Colonic mucosa (tissue), 4 donors: ENCODE data around the gene ELOB. TPM values are rescaled to one million over a fixed set of nuclear protein-coding genes. Genes with fewer than 3 reads are reported as not detected.

Experiments
- DNase-seq: peaks from one replicate; pipeline ENCODE4 v3.0.0-alpha.2; 2020
- H3K27ac ChIP-seq: fragments of 200-600 bp; one replicate; pipeline ENCODE4 v1.8.0; 2021
- H3K27me3 ChIP-seq: fragments of 200-600 bp; one replicate; pipeline ENCODE4 v1.8.0; 2021
- H3K36me3 ChIP-seq: fragments of 200-600 bp; one replicate; pipeline ENCODE4 v1.8.0; 2021
- H3K4me1 ChIP-seq: fragments of 200-600 bp; one replicate; pipeline ENCODE4 v1.8.0; 2021; ENCODE audit warnings: mild to moderate bottlenecking
- H3K4me3 ChIP-seq: fragments of 200-600 bp; one replicate; pipeline ENCODE4 v1.8.0; 2021
- H3K9ac ChIP-seq, 2 donors: one replicate each; pipeline ENCODE4 v1.7.0; 2013; ENCODE audit warnings: control low read depth in 2 of 2, low read depth in 2 of 2, low read length in 2 of 2
- H3K9me3 ChIP-seq: fragments of 200-600 bp; one replicate; pipeline ENCODE4 v1.8.0; 2021
- intact Hi-C: fragments of 100-400 bp; cut with DNase I; formaldehyde crosslinking; loops from one replicate; pipeline ENCODE4 v1.14.1; 2022
- total RNA-seq, 2 donors: library from RNA; stranded (reverse); fragmentation: NEBNext Ultra II Directional in 1 of 2; extraction: Animal tissue kit (Norgen Biotek cat#: 25700) in 1 of 2; gene quantifications; one replicate each; pipeline ENCODE4 v1.2.1, GENCODE V29; 2021
- TF ChIP-seq, protein P1 (sequence below): fragments of 200-600 bp; IDR thresholded peaks from one replicate; pipeline ENCODE4 v1.8.0; 2022; ENCODE audit warnings: antibody characterized with exemption, mild to moderate bottlenecking
- donor health status: healthy.
- donor health status: DM: no; HTN: no; CAD: no.
- donor health status: DM: no; HTN: no; CAD: no.

The ELOB gene
- total RNA-seq, 2 donors from 2014 or later: 230 to 333 TPM

DNA sequence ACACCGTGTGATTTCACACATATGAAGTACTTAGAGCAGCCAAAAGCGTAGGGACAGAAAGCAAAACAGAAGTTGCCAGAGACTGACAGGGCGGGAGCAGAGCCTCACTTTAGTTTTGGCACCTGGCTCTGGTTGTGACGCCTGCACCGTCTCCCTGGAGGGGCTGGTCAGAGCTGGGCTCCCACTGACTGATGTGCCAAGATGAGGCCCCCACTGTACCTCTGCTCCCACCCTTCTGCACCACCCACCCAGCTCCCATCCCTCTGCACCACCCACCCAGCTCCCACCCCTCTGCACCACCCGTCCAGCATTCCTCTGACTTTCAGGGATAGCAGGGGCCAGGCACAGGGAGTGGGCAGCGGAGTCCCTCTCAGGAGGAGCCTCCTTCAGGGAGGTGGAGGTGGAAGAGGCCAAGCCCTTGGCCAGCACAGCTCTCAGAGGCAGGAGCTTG is 36.7 kb upstream of the ELOB start:
- no peak overlapping the region for H3K4me3 ChIP-seq
- no peaks in the 10 kb centered on the region for H3K27me3 ChIP-seq
- intact Hi-C loops: no loop called here
- no peaks in the 10 kb centered on the region for H3K4me1 ChIP-seq
- no peak overlapping the region for H3K9ac ChIP-seq
- no peak for DNase-seq
- H3K27ac ChIP-seq: no peak overlapping the region
- no peaks in the 10 kb centered on the region for H3K9me3 ChIP-seq
- TF ChIP-seq, protein P1, sequence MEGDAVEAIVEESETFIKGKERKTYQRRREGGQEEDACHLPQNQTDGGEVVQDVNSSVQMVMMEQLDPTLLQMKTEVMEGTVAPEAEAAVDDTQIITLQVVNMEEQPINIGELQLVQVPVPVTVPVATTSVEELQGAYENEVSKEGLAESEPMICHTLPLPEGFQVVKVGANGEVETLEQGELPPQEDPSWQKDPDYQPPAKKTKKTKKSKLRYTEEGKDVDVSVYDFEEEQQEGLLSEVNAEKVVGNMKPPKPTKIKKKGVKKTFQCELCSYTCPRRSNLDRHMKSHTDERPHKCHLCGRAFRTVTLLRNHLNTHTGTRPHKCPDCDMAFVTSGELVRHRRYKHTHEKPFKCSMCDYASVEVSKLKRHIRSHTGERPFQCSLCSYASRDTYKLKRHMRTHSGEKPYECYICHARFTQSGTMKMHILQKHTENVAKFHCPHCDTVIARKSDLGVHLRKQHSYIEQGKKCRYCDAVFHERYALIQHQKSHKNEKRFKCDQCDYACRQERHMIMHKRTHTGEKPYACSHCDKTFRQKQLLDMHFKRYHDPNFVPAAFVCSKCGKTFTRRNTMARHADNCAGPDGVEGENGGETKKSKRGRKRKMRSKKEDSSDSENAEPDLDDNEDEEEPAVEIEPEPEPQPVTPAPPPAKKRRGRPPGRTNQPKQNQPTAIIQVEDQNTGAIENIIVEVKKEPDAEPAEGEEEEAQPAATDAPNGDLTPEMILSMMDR: no peak
- H3K36me3 ChIP-seq: no peaks in the 10 kb centered on the region

DNA sequence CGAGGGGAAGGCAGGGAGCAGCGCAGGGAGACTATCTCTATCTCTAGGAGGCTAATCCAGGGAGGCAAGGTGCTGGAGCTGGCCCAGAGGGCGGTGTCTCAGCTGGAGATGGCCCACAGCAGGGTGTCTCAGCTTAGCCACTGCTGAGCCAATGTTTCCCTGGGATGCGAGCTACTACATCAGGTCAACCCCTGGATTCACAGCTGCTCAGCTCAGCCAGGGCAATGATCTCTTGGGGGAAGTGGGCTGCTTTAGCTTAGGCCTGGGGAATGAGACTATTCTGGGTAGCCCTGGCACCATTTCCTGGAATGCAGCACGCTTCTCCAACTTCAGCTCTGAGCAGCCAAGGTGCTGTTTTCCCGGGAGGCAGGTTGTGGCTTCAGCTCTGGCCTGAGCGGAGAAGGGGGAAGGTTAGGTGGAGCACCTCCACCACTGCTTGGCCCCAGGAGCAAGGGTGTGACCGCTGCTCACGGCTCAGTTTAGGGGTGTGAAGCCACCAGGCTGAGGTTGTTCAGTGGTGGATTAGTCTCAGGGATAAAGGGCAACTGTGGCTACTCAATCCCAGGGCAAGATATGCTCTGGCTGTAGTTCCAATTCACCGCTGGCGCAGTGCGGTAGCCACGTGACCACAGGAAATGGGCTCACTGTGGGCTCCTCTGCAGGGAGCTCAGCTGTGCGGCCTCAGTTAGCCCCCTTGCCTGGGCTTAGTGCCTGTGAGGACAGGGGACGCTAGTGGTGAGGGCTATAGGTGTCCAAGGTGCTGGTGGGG is 34.8 kb upstream of the ELOB start:
- Histone ChIP-seq H3K4me3 (no peak overlapping the region), H3K9me3 (no peaks in the 10 kb centered on the region), H3K9ac (peak overlapping the region; percentile 15 to 30), H3K27me3 (no peaks in the 10 kb centered on the region), H3K4me1 (no peaks in the 10 kb centered on the region), H3K36me3 (no peaks in the 10 kb centered on the region), H3K27ac (no peak overlapping the region)
- no peak for DNase-seq
- TF ChIP-seq, protein P1: no peak
- intact Hi-C loops: no loop called here

DNA sequence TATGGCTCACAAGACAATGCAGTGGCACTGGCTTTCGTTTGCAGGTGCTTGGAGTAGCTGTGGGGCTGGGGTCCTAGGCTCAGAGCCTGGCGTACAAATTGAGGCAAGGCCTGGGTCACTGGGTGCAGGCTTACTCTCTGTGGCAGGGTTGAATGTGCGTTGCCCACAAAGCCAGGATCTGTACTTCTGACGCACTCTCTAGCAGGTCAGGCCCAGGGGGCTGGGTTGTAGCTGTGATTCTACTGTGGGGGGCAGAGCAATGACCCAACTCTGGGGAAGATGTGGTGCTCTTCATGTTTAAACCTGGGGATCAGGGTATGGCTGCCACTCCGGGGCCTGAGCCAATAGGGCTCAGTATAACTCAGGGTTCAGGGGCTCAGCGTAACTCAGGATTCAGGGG is 33.6 kb upstream of the ELOB start:
- H3K4me1 ChIP-seq: no peaks in the 10 kb centered on the region
- H3K4me3 ChIP-seq: no peak overlapping the region
- no peaks in the 10 kb centered on the region for H3K9me3 ChIP-seq
- H3K27me3 ChIP-seq: no peaks in the 10 kb centered on the region
- TF ChIP-seq, protein P1: no peak
- no peak overlapping the region for H3K27ac ChIP-seq
- DNase-seq: no peak
- no peak overlapping the region for H3K9ac ChIP-seq
- no peaks in the 10 kb centered on the region for H3K36me3 ChIP-seq
- intact Hi-C loops: no loop called here

DNA sequence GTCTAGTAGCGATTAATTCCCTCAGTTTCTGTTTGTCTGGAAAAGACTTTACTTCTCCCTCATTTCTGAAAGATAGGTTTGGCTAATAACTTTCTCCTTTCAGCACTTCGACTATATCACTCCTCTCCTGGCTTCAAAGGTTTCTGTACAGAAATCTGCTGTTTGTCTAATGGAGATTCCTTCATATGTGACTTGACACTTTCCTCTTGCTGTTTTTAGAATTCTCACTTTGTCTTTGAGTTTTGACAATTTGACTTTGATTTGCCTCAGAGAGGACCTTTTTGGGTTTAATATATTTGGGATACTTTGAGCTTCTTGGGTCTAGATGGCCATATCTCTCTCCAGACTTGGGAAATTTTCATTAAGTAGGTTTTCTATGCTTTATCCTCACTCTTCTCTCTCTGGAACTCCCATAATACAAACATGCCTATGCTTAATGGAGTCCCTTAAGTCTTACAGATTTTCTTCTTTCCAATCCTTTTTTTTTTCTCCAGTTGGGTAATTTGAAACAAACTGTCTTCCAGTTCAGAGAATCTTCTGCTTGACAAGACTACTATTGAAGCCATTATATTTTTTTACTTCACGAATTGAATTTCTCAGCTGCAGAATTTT is 32.2 kb upstream of the ELOB start:
- Histone ChIP-seq H3K4me1 (no peaks in the 10 kb centered on the region), H3K9ac (no peak overlapping the region), H3K27ac (no peak overlapping the region), H3K27me3 (no peaks in the 10 kb centered on the region), H3K9me3 (no peaks in the 10 kb centered on the region), H3K4me3 (no peak overlapping the region), H3K36me3 (no peaks in the 10 kb centered on the region)
- DNase-seq: no peak
- TF ChIP-seq, protein P1: no peak
- intact Hi-C loops: loop anchor here (2.0 kb wide), 1 partner anchor 20 kb away; no protein-coding TSS in a partner anchor

DNA sequence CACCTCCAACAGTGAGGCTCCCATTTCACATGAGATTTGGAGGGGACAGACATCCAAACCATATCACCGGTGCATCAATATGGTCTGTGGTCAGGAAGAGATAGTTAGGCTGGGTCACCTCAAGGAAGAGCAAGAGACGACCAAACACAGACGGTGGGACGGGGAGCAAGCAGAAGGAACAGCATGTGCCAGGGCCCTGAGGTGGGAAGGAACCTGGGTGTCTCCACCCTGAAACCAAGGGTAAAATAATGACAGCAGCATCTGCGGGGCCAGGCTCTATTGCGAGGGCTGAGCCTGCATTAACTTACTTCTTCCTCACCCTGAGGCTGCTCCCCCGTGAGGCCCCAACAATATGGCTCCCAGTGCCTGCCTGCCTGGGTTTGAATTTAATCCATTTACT is 31.1 kb upstream of the ELOB start:
- DNase-seq: no peak
- no peak overlapping the region for H3K27ac ChIP-seq
- TF ChIP-seq, protein P1: no peak
- intact Hi-C loops: loop anchor here (2.0 kb wide), 1 partner anchor 21 kb away; no protein-coding TSS in a partner anchor
- no peaks in the 10 kb centered on the region for H3K9me3 ChIP-seq
- no peak overlapping the region for H3K9ac ChIP-seq
- no peaks in the 10 kb centered on the region for H3K4me1 ChIP-seq
- H3K36me3 ChIP-seq: no peaks in the 10 kb centered on the region
- H3K4me3 ChIP-seq: no peak overlapping the region
- no peaks in the 10 kb centered on the region for H3K27me3 ChIP-seq
